HG03095 (cell line): Measurements from ENCODE around the gene BMP10.
"Not testable (repeated sequence)": the region's sequence is repeated elsewhere in the genome, so short reads cannot be mapped to it uniquely, and the experiment has no call there.

Experiments
- ATAC-seq: cut with Tn5 transposase; IDR thresholded peaks from one replicate; pipeline ENCODE4 v1.9.1; 2021; ENCODE audit warnings: moderate library complexity; ENCODE audit not compliant: unreplicated experiment

BMP10 gene

DNA sequence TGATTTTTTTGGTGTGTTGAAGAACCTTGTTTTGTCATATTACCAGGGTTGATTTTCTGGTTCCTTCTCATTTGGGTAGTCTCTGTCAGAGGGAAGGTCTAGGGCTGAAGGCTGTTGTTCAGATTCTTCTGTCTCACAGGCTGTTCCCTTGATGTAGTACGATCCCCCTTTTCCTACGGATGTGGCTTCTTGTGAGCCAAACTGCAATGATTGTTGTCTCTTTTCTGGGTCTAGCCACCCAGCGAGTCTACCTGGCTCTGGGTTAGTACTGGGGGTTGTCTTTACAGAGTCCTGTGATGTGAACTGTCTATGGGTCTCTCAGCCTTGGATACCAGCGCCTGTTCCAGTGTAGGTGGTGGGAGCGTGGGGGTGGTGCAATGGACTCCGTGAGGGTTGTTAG is 24.8 kb upstream of the BMP10 start:
- not testable (repeated sequence) for ATAC-seq

DNA sequence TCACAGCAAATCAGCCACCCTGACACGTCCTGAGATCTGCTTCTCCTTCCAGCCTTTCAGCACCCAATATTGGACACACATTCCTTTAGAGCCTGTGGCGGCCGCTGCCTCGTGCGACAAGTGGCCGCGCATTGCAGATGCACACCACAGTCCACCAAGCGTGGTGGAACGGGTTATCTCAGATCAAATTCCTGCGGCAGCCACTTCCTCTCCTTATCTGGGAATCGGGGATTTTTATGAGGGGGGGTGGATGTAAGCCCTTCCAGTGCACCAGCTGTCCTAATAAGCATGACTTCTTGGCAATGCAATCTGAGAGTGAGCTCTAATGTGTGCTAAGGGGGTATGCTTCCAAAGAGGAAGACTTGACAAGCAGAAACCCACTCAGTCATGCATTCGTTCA is 18.3 kb upstream of the BMP10 start:
- no peak for ATAC-seq

DNA sequence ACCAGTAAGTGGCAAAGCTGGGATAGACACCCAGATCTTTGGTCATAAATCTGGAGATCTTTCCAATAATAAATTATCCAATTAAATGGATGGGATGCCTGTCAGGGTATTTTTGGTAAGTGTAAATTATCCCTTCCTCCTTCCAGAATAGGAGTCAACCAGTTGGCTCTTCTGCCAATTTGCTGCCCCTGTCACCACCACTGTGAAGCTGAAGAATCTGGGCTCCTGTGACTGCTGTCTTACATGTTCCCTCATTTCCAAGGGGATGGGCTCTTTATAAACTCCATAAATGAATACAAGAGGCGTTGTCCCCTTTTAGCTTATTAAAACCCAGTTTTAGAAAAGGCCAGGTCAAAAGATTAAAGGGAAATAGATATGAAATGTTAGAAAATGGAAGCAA is 17.8 kb upstream of the BMP10 start:
- no peak for ATAC-seq

- ATAC-seq: no peak
Observed at GRCh38 chr2:68888038-68888704, 17.0 kb upstream of the BMP10 start.

DNA sequence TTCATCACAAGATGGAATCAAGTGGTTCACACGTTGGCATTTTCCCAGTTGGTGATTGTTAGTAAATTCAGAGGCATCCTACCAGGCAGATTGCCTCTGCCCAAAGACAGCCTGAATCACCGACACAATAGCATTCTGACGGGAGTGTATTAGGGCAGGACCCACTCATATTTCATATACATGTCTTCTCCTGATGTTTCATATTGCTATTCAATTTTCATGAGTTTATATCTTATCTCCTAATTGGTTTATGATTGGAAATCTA is 14.5 kb upstream of the BMP10 start:
- ATAC-seq: no peak

DNA sequence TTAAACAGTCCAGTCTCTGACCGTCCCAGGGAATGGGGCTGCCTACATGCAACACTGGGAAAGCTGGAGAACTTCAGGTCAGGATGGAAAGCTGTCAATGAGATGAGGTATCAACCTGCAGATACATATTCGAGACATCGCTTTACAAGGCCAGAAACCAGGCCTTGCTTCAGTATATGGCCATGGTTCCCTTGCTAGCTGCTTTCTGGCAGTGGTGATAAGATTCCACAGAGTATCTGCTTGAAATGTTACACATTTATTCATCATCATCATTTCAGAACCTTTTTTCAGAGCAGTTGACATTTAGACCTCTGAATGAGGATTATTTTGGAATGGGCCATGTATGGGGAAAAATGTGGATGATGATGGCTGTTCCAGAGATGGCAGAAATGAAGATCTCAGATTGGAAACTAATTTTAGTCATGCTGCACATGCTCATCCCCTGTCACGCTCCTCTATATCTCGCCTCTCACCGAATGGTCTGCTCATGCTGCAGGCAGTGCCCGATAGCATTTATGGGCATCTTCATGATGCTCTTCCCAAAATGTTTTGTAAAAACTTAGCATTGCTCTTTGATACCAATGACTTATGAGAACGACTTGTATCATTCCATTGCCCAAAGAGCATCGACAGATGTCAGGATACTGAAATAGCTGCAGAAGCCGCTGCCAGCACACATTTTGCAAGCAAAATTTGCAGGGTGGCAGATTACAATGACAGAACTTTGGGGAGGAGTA is 14.0 kb upstream of the BMP10 start:
- no peak for ATAC-seq

DNA sequence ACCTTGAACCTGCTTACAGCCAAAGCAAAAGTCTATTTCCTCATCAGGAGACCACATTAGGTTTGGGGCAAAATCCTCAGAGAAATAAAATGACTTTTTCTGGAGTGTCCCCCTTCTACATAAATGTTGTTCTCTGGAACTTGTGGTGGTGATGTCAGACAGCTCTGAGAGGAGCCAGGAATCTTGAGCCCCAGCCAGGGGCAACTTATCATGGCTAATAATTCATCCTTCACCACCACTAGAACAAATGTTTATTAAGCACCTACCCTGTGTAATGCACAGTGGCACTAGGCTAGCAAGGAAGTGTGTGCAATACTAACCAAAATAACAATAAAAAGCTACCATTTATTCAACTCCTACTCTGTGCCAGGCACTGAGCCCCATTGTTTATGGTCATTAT is 9.0 kb upstream of the BMP10 start:
- ATAC-seq: no peak

DNA sequence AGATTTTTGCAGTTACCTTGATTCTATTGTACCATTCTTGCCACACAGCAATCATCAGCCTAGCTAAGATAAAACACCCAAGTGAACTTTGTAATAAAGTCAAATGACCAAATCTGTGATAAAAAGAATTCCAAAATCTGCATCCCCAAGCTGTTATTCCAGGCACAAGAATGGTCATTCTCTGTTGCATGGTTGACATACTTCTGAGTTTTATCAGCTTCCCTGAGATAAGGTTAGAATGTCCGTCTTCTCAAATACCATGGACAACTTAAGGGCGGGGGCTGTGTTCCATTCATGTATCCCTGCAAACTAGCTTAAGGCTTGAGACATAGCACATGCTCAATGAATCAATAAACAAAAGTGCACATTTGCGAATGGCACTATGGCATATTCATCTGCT is 8.1 kb upstream of the BMP10 start:
- ATAC-seq: no peak

DNA sequence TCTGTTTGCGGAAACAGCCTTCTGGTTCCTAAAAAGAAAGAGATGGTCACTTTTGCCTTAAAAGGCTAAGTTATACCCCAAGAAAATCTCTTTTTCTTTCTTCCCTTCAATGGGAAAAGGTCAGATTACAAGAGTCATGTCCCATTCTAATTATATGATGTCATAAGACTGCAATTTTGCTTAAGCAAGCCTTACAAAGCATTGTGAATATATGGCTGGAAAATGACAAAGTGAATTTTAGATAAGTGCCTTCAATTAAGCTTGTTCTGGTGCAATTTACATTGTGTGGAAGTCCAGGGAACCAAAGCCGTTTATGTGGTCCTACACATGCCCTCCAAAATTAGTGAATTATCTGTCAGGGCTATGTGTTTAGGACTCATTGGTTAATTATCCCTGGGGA is 7.6 kb upstream of the BMP10 start:
- ATAC-seq: no peak

GRCh38 chr2:68878071-68878711 is 7.0 kb upstream of the BMP10 start:
- ATAC-seq: no peak

- no peak for ATAC-seq
Observed at GRCh38 chr2:68877079-68877772, 6.0 kb upstream of the BMP10 start.

DNA sequence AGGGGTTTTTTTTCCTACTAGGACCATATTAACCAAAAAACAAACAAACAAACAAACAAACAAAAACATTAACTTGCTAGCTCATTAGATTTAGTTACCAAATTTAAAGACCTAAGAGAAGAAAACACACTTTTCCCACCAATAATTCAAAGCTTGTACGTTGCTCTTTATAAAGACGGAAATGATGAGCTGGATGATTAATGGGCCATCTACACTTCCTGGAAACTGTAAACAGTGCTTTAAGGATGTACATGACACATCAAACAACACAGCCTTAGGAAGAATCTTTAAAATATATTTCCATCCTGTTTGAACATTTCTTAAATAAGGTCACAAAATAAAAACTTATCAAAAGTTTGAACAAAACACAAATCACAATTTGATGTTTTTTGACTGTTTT is 982 bp downstream of the BMP10 start:
- no peak for ATAC-seq

GRCh38 chr2:68865108-68865507 is 6.1 kb downstream of the BMP10 start:
- ATAC-seq: no peak

DNA sequence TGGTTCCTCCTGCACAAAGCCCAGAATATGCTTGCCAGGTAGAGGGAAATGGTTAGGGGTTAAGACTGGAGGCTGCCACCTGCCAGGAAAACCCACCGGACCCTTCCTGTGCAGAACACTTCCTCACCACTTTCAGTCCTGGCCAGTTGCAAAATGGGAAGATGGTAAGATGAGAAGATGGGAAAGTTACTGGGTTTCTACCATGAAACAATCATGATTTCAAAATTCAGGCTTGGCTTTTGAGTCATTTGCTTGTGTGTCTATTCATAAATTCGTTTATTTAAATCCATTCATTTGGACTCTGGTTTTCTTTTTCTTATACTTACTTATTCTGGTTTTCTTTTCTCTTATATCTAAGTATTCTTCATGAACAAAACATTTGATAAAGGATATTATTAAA is 7.2 kb downstream of the BMP10 start:
- no peak for ATAC-seq

DNA sequence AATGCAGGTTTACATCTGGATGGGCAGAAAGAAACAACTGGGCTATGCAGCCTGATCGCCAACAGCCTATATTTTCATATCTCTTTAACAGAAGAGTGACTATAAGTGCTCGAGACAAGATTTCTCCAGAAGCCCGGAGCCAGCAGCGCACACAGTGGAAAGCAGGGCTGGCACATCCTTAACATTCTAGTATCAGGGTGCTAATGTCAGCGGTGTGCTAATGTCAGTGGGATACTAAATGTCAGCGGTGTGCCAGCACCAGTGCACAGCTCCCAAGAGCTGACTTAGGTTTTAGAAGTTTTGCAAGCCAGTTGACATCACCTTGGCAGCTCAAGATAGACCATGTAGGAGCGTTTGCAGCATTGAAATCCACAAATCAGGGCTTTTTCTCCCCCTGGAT is 8.3 kb downstream of the BMP10 start:
- ATAC-seq: no peak

DNA sequence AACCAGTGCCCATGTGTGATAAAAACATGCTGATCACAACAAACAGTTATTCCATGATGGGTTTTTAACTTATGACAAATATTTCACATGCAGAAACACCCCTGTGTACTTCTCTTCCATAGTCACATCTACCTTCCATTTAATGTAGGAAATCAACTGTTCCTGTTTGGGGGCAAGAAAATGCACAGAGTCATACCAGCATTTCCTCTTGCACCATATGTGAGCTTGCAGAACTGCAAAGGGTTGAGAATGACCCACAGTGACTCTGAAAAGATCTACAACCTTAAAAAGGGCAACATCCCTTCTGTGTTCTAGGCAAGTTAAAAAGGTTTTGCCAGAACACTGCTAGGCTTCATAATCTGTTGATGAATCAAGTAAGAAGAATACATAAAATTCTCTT is 9.9 kb downstream of the BMP10 start:
- no peak for ATAC-seq

DNA sequence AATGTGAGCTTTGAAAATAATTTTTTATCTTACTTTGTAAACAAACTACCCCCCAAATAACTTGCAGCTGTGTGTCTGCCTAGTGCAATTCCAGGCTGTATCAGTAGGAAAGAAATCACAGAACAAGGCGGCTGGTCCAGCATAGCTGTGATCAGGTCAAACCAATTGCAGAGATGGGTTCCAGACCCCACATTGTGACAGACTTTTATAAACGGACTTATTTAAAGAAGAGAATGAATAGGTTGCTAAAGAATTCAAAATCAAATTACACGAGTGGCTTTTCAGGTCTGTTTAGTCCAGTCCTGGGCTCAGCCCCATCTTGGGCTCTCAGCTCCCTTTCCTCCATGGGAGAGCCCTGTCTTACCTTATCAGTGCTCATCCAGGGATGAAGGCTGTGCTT is 11.1 kb downstream of the BMP10 start:
- ATAC-seq: no peak

DNA sequence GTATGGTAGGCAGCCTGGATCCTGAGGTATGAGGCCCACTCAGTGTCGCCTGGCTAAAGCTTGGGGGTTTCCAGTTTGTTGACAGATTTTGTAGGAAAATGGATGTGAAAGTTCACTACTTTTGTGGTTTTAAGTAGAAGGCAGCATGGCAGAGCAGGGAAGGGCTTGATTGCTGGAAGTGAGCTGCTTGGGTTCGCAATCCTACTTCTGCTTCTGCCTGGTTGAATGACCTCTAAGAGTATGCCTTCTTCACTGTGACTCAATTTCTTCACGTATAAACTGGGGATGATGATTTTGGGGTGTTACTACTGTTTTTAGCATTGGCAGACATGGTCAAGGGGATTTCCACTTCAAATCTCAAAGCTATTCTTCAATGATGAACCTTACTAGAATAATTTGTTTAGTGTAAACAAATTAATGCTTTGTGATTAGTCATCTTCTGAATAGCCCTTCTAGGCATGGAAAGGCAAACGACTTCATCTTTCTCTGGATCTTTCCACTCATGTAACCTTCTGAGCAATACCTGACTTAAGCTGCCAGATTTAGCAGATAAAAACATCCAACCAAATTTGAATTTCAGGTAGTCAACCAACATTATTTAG is 13.2 kb downstream of the BMP10 start:
- no peak for ATAC-seq

- ATAC-seq: no peak
Observed at GRCh38 chr2:68857202-68857845, 13.9 kb downstream of the BMP10 start.

DNA sequence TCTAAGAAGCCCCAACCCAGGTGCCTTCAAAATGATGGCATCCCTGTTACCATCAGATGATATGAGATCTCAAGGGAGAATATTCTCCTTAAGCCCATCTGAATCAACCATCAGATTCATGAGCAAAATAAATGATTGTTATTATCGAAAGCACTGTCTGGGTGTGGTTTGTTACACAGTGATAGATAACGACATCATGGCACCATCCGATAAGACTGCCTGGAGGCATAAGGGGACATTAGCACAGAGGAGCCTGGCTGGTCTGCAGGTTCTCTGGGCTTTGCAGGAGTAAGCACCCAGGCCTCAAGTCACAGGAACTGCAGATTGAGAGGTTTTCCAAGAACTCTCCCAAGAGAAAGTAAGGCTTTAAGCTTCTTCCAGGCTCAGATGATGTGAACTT is 15.6 kb downstream of the BMP10 start:
- ATAC-seq: no peak

- no peak for ATAC-seq
Observed at GRCh38 chr2:68854476-68854875, 16.7 kb downstream of the BMP10 start.
